Urinary bladder (tissue), 4 donors: ENCODE results near the gene MAPK14. TPM values are rescaled to one million over a fixed set of nuclear protein-coding genes. Genes with fewer than 3 reads are reported as not detected.

Experiments used
- DNase-seq: peaks from one replicate; pipeline ENCODE4 v3.0.0-alpha.2; 2015; ENCODE audit errors: extremely low spot score
- H3K27ac ChIP-seq: one replicate; pipeline ENCODE4 v1.5.1; 2013; ENCODE audit warnings: low read depth, mild to moderate bottlenecking, moderate library complexity
- H3K36me3 ChIP-seq: one replicate; pipeline ENCODE4 v1.6.1; 2013; ENCODE audit warnings: mild to moderate bottlenecking, moderate library complexity; ENCODE audit not compliant: insufficient read depth
- H3K4me1 ChIP-seq: one replicate; pipeline ENCODE4 v1.6.1; 2013; ENCODE audit warnings: mild to moderate bottlenecking, moderate library complexity; ENCODE audit not compliant: insufficient read depth
- H3K4me3 ChIP-seq: one replicate; pipeline ENCODE4 v1.5.1; 2013; ENCODE audit warnings: low read depth, low read length
- WGBS: extraction: QIAGEN DNeasy Blood & Tissue Kit; methylation state at CpG from one replicate; pipeline ENCODE4 v1.1.7; 2013; 5-methylcytosine and 5-hydroxymethylcytosine counted together
- polyA plus RNA-seq: library from polyadenylated mRNA; stranded (reverse); fragments of 200-250 nt; gene quantifications from one replicate; pipeline ENCODE4 v1.2.3, GENCODE V29; 2013
- total RNA-seq: library from RNA; depleted of rRNA; stranded (reverse); fragments of >200 nt; gene quantifications from one replicate; pipeline ENCODE4 v1.2.3, GENCODE V29; 2014
- donor health status: healthy with polysubstance abuse.
- donor health status: healthy.

The MAPK14 gene
- total and polyA plus RNA-seq, 2 donors = 48.8 to 84.1 TPM

DNA sequence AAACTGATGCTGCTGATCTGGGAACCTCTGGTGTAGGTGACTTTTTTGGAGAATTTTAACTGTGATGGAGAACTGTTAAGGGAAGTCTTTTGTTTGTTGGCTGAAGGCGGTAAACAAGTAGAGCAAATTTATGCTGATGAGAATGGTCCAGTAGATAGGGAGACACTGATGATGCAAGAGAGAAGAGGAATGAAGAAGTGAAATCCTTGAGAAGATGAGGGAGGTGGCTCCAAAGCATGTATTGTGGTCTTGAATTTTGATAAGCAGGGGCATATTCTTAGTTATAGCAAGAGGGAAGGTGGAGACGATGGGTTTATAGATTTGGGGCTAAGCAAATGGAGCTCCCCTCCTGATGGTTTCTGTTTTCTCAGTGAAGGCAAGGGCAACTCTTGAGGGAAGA is 22.0 kb downstream of the MAPK14 start:
- Histone ChIP-seq H3K27ac (no peak overlapping the region), H3K4me3 (no peak overlapping the region), H3K4me1 (no peaks in the 10 kb centered on the region), H3K36me3 (no peaks in the 10 kb centered on the region)
- 96% methylated on average over 2 of the region's 2 CpGs for WGBS
- no peak for DNase-seq

DNA sequence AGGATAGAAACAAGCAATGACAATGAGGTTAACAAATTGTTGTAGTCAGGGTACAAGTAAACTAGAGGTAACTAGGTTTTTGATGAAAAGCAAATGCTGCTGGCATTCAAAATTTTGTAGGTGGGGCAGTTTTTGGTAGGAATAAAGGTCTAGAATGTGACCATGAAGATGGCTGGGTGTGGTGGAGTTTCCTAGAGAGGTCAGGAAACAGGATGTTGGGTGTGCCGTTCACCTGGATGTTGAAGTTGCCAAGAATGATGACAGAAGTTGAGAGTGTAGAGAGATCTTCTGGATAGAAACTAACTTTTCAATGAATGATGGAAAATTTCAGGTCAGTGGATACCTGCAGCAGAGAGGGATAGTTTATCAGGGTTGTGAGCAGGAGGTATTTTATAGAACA is 22.7 kb downstream of the MAPK14 start:
- H3K27ac ChIP-seq = no peak overlapping the region
- no peaks in the 10 kb centered on the region for H3K4me1 ChIP-seq

DNA sequence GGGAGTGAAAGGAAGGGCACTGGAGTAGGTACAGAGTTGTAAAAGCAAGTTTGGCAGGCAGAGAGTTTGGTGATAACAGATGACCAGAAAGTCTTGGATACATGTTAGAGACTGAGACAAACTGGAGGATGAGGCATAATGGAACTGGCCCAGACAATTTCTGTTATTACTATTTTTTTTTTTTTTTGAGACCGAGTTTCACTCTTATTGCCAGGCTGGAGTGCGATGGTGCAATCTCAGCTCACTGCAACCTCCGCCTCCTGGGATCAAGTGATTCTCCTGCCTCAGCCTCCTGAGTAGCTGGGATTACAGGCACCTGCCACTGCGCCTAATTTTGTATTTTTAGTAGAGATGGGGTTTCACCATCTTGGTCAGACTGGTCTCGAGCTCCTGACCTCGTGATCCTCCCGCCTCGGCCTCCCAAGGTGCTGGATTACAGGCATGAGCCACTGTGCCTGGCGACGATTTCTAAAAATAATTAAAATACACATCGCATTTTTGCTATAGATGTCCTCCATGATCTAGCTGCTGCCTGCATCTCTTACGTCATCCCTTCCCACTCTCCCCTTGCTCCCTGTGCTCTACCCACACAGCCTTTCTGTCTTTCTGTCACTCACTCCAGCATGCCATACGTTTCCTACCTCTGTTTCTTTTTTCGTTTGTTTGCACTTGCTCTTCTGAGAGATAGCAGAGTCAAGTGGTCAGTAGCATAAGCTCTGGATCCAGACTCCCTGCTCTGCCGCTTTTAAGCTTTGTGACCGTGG is 23.5 kb downstream of the MAPK14 start:
- Histone ChIP-seq H3K36me3 (no peaks in the 10 kb centered on the region), H3K27ac (no peak overlapping the region), H3K4me1 (no peaks in the 10 kb centered on the region), H3K4me3 (no peak overlapping the region)
- WGBS = 87% methylated on average over 16 of the region's 16 CpGs
- no peak for DNase-seq

More for the DNA sequence above, 22.7 kb downstream of the MAPK14 start:
- Histone ChIP-seq H3K4me3 (no peak overlapping the region), H3K36me3 (no peaks in the 10 kb centered on the region)
- 83% methylated on average over 1 of the region's 1 CpG for WGBS
- DNase-seq = no peak

DNA sequence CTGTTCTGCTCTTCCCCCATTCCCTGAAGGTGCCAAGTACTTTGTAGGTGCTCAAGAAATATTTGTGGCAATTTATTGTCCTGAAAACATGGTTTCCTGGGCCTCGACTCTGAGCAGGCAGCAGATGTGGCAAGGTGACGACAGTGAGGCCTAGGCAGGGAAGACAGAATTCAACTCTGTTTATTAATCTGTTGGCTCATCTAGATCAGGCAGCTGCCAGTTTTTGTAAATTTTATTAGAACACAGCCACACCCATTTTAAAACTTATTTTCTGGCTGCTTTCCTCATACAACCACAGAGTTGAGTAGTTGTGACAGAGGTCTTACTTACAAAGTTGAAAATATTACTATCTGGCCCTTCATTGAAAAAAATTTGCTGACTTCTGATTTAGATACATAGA is 24.5 kb downstream of the MAPK14 start:
- Histone ChIP-seq H3K4me1 (no peaks in the 10 kb centered on the region), H3K36me3 (no peaks in the 10 kb centered on the region), H3K27ac (no peak overlapping the region), H3K4me3 (no peak overlapping the region)
- no peak for DNase-seq
- WGBS = 18% methylated on average over 2 of the region's 2 CpGs

DNA sequence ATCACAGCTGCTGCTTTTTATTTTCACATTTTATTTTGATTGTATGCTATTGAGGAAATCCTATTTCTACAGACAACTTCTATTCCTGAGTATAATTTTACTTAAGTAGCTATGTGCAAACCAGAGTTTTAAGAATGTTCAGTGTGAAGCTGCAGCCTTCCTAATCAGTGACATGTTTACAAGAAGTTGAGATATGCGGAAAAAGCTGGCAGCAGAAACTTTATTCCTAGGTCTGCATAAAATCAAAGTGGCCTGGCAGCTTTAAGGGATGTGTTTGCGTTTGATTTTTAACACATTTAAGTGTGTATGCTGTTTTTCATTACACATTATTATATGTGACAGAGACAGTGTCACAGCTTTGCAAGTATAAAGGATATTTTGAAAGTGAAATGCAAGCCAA is 26.3 kb downstream of the MAPK14 start:
- WGBS = 26% methylated on average over 2 of the region's 2 CpGs
- no peak for DNase-seq
- Histone ChIP-seq H3K4me1 (no peaks in the 10 kb centered on the region), H3K4me3 (no peak overlapping the region), H3K36me3 (no peaks in the 10 kb centered on the region), H3K27ac (no peak overlapping the region)

DNA sequence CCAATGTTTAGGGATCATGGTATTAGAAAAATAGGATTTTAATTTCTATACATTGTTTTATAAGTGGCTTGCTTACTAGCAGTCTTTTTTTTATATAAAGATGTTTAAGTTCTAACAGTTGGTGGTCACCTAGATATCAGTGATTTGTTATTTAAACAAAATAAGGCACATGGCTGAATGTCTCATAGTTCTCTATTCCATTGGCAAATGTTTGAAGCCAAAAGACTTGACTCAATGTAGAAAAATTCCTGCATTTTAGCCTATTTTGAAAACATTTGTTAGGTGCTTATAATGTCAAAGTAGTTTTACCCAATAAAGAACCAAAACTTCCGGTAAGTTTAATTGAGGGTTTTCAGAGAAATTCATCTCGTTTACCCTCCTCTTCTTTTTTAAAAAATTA is 26.8 kb downstream of the MAPK14 start:
- Histone ChIP-seq H3K4me3 (no peak overlapping the region), H3K4me1 (no peaks in the 10 kb centered on the region), H3K27ac (no peak overlapping the region), H3K36me3 (no peaks in the 10 kb centered on the region)
- DNase-seq = no peak
- 54% methylated on average over 2 of the region's 2 CpGs for WGBS

DNA sequence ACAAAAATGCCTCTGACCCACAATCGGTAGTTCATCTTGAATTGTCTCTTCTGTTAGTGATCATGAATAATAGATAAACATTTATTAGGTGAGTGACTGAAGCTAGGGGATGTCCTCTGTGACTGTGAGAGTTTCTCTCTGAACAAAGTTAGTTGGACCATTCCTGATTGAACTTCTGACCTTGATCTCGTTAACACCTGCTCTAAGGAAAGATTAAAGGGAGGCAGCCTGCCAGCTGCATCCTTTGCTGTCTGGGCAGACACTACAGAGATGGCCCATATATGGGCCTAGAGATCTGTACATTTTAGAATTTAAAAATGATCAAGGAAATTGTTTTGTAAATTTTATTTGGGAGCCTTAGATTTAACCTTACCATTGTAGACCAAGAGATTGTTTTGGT is 27.3 kb downstream of the MAPK14 start:
- H3K4me3 ChIP-seq = no peak overlapping the region
- H3K4me1 ChIP-seq = no peaks in the 10 kb centered on the region
- H3K36me3 ChIP-seq = peaks cover 3% of the 10 kb centered on the region
- no peak for DNase-seq
- WGBS = 38% methylated on average over 2 of the region's 2 CpGs
- H3K27ac ChIP-seq = no peak overlapping the region

DNA sequence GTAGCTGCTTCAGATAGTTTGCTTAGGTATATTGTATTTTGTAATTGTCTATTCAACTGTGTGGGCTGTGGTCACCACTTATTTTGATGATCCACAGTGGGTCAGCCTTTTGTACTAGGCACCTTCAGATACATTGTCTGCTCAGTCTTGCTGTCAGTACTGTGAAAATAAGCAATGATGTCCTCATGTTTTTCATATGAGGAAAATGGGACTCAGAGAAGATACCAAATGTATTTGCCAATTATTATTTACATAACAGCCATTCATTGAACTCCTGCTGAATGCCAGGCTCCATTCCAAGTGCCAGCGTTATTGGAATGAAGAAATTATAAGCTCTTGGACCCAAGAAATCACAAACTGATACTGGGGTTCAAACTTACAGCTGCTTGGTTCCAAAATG is 28.6 kb downstream of the MAPK14 start:
- Histone ChIP-seq H3K27ac (no peak overlapping the region), H3K4me1 (no peaks in the 10 kb centered on the region), H3K4me3 (no peak overlapping the region), H3K36me3 (peaks cover 3% of the 10 kb centered on the region)
- 37% methylated on average over 1 of the region's 1 CpG for WGBS
- DNase-seq = no peak

DNA sequence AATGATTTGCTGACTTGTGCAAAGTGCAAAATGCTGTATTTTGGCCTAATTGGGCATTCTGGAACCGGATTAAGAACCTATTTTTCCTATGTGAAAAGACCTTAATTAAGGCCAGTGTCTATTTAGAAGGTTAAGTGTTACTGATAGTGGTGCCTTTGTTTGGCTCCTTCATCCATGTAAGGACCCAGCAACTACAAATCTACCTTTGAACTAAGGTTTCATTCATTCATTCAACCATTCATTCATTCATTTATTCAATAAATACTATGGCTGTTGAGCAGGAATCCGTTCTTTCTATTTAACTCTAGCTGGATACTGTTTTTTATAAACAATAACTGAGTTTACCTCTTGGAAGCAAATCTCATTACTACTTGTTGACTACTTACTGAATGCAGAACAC is 33.6 kb downstream of the MAPK14 start:
- DNase-seq = no peak
- 73% methylated on average over 2 of the region's 2 CpGs for WGBS
- Histone ChIP-seq H3K36me3 (peaks cover 3% of the 10 kb centered on the region), H3K4me3 (no peak overlapping the region), H3K4me1 (no peaks in the 10 kb centered on the region), H3K27ac (no peak overlapping the region)

DNA sequence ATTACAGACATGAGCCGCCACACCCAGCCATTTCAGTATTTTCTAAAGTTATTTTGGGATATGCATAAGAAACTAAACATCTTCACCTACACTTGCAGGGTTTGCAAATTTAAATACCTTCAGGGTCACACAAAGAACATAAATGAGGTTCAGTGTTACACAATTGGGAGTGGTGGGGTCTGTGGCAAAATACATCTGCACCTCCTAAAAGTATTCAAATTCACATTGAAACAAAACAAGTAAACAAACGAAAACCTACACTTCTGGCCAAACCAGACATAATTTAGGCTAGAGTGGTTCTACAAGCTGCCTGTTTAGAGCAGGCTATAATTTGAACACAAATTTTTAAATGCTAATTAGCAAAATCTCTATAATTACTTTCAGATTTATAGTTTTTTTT is 34.6 kb downstream of the MAPK14 start:
- Histone ChIP-seq H3K36me3 (peaks cover 3% of the 10 kb centered on the region), H3K4me3 (no peak overlapping the region), H3K4me1 (no peaks in the 10 kb centered on the region), H3K27ac (no peak overlapping the region)
- DNase-seq = no peak
- 96% methylated on average over 2 of the region's 2 CpGs for WGBS

DNA sequence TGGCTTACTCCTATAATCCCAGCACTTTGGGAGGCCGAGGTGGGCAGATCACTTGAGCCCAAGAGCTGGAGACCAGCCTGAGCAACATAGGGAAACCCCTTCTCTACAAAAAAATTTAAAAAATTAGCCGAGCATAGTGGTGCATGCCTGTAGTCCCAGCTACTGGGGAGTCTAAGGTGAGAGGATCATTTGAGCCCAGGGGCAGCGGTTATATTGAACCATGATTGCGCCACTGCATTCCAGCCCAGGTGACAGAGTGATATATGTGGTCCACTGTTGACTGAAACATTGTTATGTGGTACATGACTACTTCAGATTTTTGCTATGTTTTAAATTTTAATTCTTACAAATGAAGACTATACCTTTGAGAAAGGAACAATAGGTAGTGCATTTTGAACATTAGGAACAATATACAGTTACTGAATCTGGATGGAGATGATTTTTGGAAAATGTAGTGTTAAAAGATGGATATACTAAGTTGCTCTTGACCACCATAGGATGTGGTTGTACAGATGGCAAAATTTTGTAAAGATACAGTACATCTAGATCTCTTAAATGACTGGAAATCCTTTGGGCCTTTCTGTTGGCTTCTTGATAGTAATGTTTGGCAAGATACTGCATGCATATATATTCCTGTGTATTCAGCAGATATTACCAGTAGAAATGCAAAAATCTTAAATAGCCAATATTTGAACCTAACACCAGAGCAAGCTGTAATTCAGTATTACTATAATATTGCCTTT is 35.9 kb downstream of the MAPK14 start:
- peaks cover 3% of the 10 kb centered on the region for H3K36me3 ChIP-seq
- H3K4me1 ChIP-seq = no peaks in the 10 kb centered on the region
- no peak overlapping the region for H3K27ac ChIP-seq
- no peak for DNase-seq
- 95% methylated on average over 4 of the region's 4 CpGs for WGBS
- H3K4me3 ChIP-seq = no peak overlapping the region

DNA sequence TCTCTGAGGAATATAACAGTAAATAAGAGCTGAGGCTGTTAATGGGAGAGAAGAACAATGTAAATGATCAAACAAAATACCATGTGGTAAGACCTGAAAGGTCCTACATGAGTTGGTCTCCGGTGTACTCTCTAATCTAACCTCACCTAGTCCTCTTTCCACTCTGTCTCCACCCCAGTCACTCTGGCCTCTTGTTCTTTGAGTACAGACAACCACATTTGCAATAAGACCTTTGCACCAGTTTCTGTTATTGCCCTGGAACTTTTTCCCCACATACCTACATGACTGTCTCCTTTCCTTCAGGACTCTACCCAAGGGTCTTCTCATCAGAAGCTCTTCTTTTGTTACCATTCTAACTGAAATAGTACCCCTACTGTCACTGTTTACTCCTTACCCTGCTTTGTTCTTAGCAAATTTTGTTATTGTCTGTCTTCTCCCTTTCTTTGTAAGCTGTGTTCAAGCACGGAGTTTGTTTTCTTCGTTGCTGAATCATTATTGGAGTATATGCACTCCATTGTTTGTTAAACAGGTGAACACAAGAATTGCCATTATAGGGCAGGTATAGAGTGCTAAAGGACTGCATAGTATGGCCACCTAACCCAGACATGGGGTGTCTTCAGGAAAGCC is 37.3 kb downstream of the MAPK14 start:
- 69% methylated on average over 3 of the region's 3 CpGs for WGBS
- no peaks in the 10 kb centered on the region for H3K4me1 ChIP-seq
- no peak for DNase-seq
- H3K4me3 ChIP-seq = no peak overlapping the region
- H3K27ac ChIP-seq = no peak overlapping the region
- H3K36me3 ChIP-seq = no peaks in the 10 kb centered on the region

DNA sequence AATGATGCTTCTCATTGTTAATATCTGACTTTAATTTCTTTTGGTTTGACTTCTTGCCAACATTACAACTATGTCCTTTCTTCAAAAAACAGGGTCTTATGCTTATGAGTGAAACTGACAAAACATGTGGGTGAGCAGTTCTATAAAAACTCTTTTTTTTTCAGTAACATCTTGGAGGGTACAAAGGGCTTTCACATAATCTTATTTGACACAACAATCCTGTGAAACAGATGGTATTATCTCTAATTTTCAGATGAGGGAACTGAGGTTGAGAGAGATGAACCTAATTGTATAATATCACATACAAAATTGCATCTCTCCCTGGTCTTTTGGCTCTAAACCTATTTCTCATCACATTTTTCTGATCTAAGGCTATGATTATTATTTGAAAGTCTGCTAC is 38.3 kb downstream of the MAPK14 start:
- no peak for DNase-seq
- Histone ChIP-seq H3K36me3 (no peaks in the 10 kb centered on the region), H3K27ac (no peak overlapping the region), H3K4me1 (no peaks in the 10 kb centered on the region), H3K4me3 (no peak overlapping the region)

DNA sequence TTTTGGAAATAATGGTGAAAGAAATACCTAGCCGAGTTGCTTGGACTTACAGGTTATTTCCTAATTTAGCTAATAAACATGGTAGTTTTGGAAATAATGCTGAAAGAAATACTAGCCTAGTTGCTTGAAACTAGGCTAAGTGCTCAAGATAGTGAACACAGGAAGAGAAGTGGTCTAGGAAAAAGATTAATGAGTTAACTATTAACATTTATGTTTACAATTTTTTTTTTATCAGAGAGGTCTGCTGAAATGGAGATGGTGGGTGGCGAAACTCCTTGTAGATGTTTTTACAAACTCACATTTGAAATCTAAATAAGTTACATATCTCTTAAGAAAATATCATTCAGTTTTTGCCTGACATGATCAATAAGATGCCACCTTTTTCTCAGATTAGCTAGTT is 39.2 kb downstream of the MAPK14 start:
- H3K4me1 ChIP-seq = no peaks in the 10 kb centered on the region

More for the DNA sequence above, 39.2 kb downstream of the MAPK14 start:
- no peak for DNase-seq
- Histone ChIP-seq H3K4me3 (no peak overlapping the region), H3K36me3 (no peaks in the 10 kb centered on the region), H3K27ac (no peak overlapping the region)
- 90% methylated on average over 2 of the region's 2 CpGs for WGBS
